COLO668 (cell line): ENCODE measurements around the gene ABCF2.

Source experiments
- DNase-seq: peaks from one replicate; lab custom pipeline; 2025; ENCODE audit not compliant: unreplicated experiment; lab: John Stamatoyannopoulos, UW

ABCF2 gene

GRCh38 chr7:151226875-151227782, at the start of gene ABCF2:
Gene ABCF2 (minus strand): TSS chr7:151227205. CDS start chr7:151226458, 747 bp downstream.
- peak; percentile 97 for DNase-seq

- no peak for DNase-seq
These were observed 49.0 kb upstream of the ABCF2 start for GRCh38 chr7:151275813-151276577.

- DNase-seq: no peak
These were observed 48.2 kb upstream of the ABCF2 start for GRCh38 chr7:151274936-151275812.

GRCh38 chr7:151274396-151274795, 47.4 kb upstream of the ABCF2 start:
- no peak for DNase-seq

GRCh38 chr7:151273651-151274390, 46.8 kb upstream of the ABCF2 start:
- DNase-seq: no peak

GRCh38 chr7:151272877-151273276, 45.9 kb upstream of the ABCF2 start:
- no peak for DNase-seq

GRCh38 chr7:151272405-151272804, 45.4 kb upstream of the ABCF2 start:
- DNase-seq: no peak

GRCh38 chr7:151271699-151272355, 44.8 kb upstream of the ABCF2 start:
- no peak for DNase-seq

GRCh38 chr7:151269511-151269910, 42.5 kb upstream of the ABCF2 start:
- DNase-seq: no peak

GRCh38 chr7:151265351-151265931, 38.4 kb upstream of the ABCF2 start:
- DNase-seq: no peak

GRCh38 chr7:151264615-151265014, 37.6 kb upstream of the ABCF2 start:
- no peak for DNase-seq

GRCh38 chr7:151261529-151261928, 34.5 kb upstream of the ABCF2 start:
- DNase-seq: no peak

- no peak for DNase-seq
These were observed 33.9 kb upstream of the ABCF2 start for GRCh38 chr7:151260883-151261282.

- DNase-seq: no peak
These were observed 33.5 kb upstream of the ABCF2 start for GRCh38 chr7:151260471-151260870.

GRCh38 chr7:151257990-151258389, 31.0 kb upstream of the ABCF2 start:
- no peak for DNase-seq

- no peak for DNase-seq
These were observed 29.5 kb upstream of the ABCF2 start for GRCh38 chr7:151256410-151257045.

- DNase-seq: no peak
These were observed 28.4 kb upstream of the ABCF2 start for GRCh38 chr7:151255390-151255789.

- no peak for DNase-seq
These were observed 27.8 kb upstream of the ABCF2 start for GRCh38 chr7:151254851-151255250.

GRCh38 chr7:151254316-151254715, 27.3 kb upstream of the ABCF2 start:
- no peak for DNase-seq
